ENCODE measurements around the gene FBF1.

Gene FBF1

GRCh38 chr17:75950855-75951554 lies 10.2 kb upstream of the FBF1 start:
- DNase-seq: peak; percentile 42

- no peak for DNase-seq
Observed at GRCh38 chr17:75950421-75950820, 9.6 kb upstream of the FBF1 start.

- no peak for DNase-seq
Observed at GRCh38 chr17:75945211-75945610, 4.4 kb upstream of the FBF1 start.

GRCh38 chr17:75943491-75943890 lies 2.6 kb upstream of the FBF1 start:
- DNase-seq: no peak

GRCh38 chr17:75942473-75942872 lies 1.6 kb upstream of the FBF1 start:
- DNase-seq: no peak

- no peak for DNase-seq
Observed at GRCh38 chr17:75941442-75941819, 589 bp upstream of the FBF1 start.

GRCh38 chr17:75937652-75938051 lies 3.2 kb downstream of the FBF1 start:
- DNase-seq: no peak

GRCh38 chr17:75933808-75934207 lies 7.0 kb downstream of the FBF1 start:
- no peak for DNase-seq

- no peak for DNase-seq
Observed at GRCh38 chr17:75932852-75933251, 8.0 kb downstream of the FBF1 start.

- no peak for DNase-seq
Observed at GRCh38 chr17:75931062-75931461, 9.8 kb downstream of the FBF1 start.

GRCh38 chr17:75927286-75927922 lies 13.4 kb downstream of the FBF1 start:
- DNase-seq: no peak

GRCh38 chr17:75926456-75926855 lies 14.4 kb downstream of the FBF1 start:
- DNase-seq: no peak

GRCh38 chr17:75925912-75926311 lies 14.9 kb downstream of the FBF1 start:
- DNase-seq: no peak

- no peak for DNase-seq
Observed at GRCh38 chr17:75925103-75925502, 15.7 kb downstream of the FBF1 start.

- DNase-seq: no peak
Observed at GRCh38 chr17:75922963-75923874, 17.6 kb downstream of the FBF1 start.

GRCh38 chr17:75922173-75922961 lies 18.5 kb downstream of the FBF1 start:
- no peak for DNase-seq

- DNase-seq: no peak
Observed at GRCh38 chr17:75921596-75921995, 19.2 kb downstream of the FBF1 start.

- DNase-seq: no peak
Observed at GRCh38 chr17:75920045-75920560, 20.7 kb downstream of the FBF1 start.

GRCh38 chr17:75919611-75920010 lies 21.2 kb downstream of the FBF1 start:
- no peak for DNase-seq

GRCh38 chr17:75917917-75918445 lies 22.9 kb downstream of the FBF1 start:
- no peak for DNase-seq

GRCh38 chr17:75917141-75917916 lies 23.5 kb downstream of the FBF1 start:
- no peak for DNase-seq
